22Rv1 (cell line): ENCODE results near the gene SLC38A5.

ENCODE experiments used
- CTCF ChIP-seq: fragments of 450-650 bp; IDR thresholded peaks from 2 replicates; pipeline ENCODE4 v1.5.1; 2017; ENCODE audit warnings: mild to moderate bottlenecking
- ZFX ChIP-seq: fragments of 450-650 bp; IDR thresholded peaks from 2 replicates; pipeline ENCODE4 v1.6.1; 2017; ENCODE audit warnings: antibody characterized with exemption, borderline replicate concordance

GRCh38 chrX:48493890-48494364, 23.9 kb upstream of the SLC38A5 start:
- TF ChIP-seq CTCF (peak; percentile 57), ZFX (no peak)
